ENCODE results near the gene TCFL5. TPM values are rescaled to one million over a fixed set of nuclear protein-coding genes. Genes with fewer than 3 reads are reported as not detected.

Gene TCFL5
- total RNA-seq, 6 experiments from 2014 or later = 19.9 to 25.2 (median 21.1) TPM

- H3K9me3 Mint-ChIP-seq = no peaks in the 10 kb centered on the region
- TF ChIP-seq CTCF (IDR thresholded peaks at IDR 0.05) = no peak
- H3K27me3 Mint-ChIP-seq (ENCODE audit: insufficient read depth) = peaks cover 2% of the 10 kb centered on the region; the same call in 1 of the 2 replicates
- H3K4me1 Mint-ChIP-seq (ENCODE audit: low read depth) = peaks cover 19% of the 10 kb centered on the region
- no peak overlapping the region for H3K4me3 Mint-ChIP-seq
- H3K36me3 Mint-ChIP-seq (ENCODE audit: low read depth) = peaks cover 14% of the 10 kb centered on the region
- no peak overlapping the region for H3K27ac Mint-ChIP-seq
- DNase-seq = no peak
Observed at GRCh38 chr20:62800314-62801259, 61.0 kb downstream of the TCFL5 start.

GRCh38 chr20:62799873-62800272 is 61.7 kb downstream of the TCFL5 start:
- DNase-seq = no peak
- Mint-ChIP-seq H3K9me3 (no peaks in the 10 kb centered on the region), H3K27me3 (ENCODE audit: insufficient read depth) (peaks cover 2% of the 10 kb centered on the region; the same call in 1 of the 2 replicates), H3K4me1 (ENCODE audit: low read depth) (peaks cover 19% of the 10 kb centered on the region), H3K36me3 (ENCODE audit: low read depth) (peaks cover 14% of the 10 kb centered on the region), H3K4me3 (no peak overlapping the region), H3K27ac (no peak overlapping the region)
- TF ChIP-seq CTCF (IDR thresholded peaks at IDR 0.05) = no peak

- no peak overlapping the region for H3K27ac Mint-ChIP-seq
- no peaks in the 10 kb centered on the region for H3K9me3 Mint-ChIP-seq
- peaks cover 19% of the 10 kb centered on the region for H3K4me1 Mint-ChIP-seq (ENCODE audit: low read depth)
- H3K36me3 Mint-ChIP-seq (ENCODE audit: low read depth) = peaks cover 14% of the 10 kb centered on the region
- H3K27me3 Mint-ChIP-seq (ENCODE audit: insufficient read depth) = peaks cover 2% of the 10 kb centered on the region; the same call in 1 of the 2 replicates
- no peak for DNase-seq
- no peak overlapping the region for H3K4me3 Mint-ChIP-seq
- no peak for TF ChIP-seq CTCF (IDR thresholded peaks at IDR 0.05)
Observed at GRCh38 chr20:62799459-62799858, 62.2 kb downstream of the TCFL5 start.

- no peak for DNase-seq
- H3K27me3 Mint-ChIP-seq (ENCODE audit: insufficient read depth) = peaks cover 2% of the 10 kb centered on the region; the same call in 1 of the 2 replicates
- no peak overlapping the region for H3K27ac Mint-ChIP-seq
- no peak for TF ChIP-seq CTCF (IDR thresholded peaks at IDR 0.05)
- peaks cover 16% of the 10 kb centered on the region for H3K4me1 Mint-ChIP-seq (ENCODE audit: low read depth)
- H3K9me3 Mint-ChIP-seq = no peaks in the 10 kb centered on the region
- peaks cover 14% of the 10 kb centered on the region for H3K36me3 Mint-ChIP-seq (ENCODE audit: low read depth)
- no peak overlapping the region for H3K4me3 Mint-ChIP-seq
Observed at GRCh38 chr20:62799036-62799435, 62.6 kb downstream of the TCFL5 start.

GRCh38 chr20:62797671-62798532 is 63.7 kb downstream of the TCFL5 start:
- peaks cover 2% of the 10 kb centered on the region; the same call in 1 of the 2 replicates for H3K27me3 Mint-ChIP-seq (ENCODE audit: insufficient read depth)
- H3K9me3 Mint-ChIP-seq = no peaks in the 10 kb centered on the region
- no peak for DNase-seq
- H3K27ac Mint-ChIP-seq = peak overlapping the region; percentile 16; the same call in 1 of the 2 replicates
- H3K4me1 Mint-ChIP-seq (ENCODE audit: low read depth) = peaks cover 19% of the 10 kb centered on the region
- H3K4me3 Mint-ChIP-seq = peak overlapping the region; percentile 83
- peaks cover 14% of the 10 kb centered on the region for H3K36me3 Mint-ChIP-seq (ENCODE audit: low read depth)
- 0 out of 2 replicates have a peak, but pooled peaks have one; percentile 10 for TF ChIP-seq CTCF (IDR thresholded peaks at IDR 0.05)

All from HFFc6 (cell line).